Mesothelial cell of epicardium (in vitro differentiated cells): Measurements from ENCODE around the gene HSD17B1. TPM values are rescaled to one million over a fixed set of nuclear protein-coding genes. Genes with fewer than 3 reads are reported as not detected.

Experiments used
- DNase-seq, 2 experiments: peaks; one replicate each; pipeline ENCODE4 v3.0.0; 2021; ENCODE audit warnings: low spot score in 2 of 2; ENCODE audit not compliant: unreplicated experiment in 2 of 2
- H3K27ac Mint-ChIP-seq: 2 replicates; pipeline ENCODE4 v1.8.0; 2021; ENCODE audit warnings: mixed read lengths
- H3K27me3 Mint-ChIP-seq: 2 replicates; pipeline ENCODE4 v1.8.0; 2021; ENCODE audit warnings: low read depth, mixed read lengths
- H3K36me3 Mint-ChIP-seq: 2 replicates; pipeline ENCODE4 v1.8.0; 2021; ENCODE audit warnings: mixed read lengths
- H3K4me1 Mint-ChIP-seq: 2 replicates; pipeline ENCODE4 v1.8.0; 2021; ENCODE audit warnings: mixed read lengths
- H3K4me3 Mint-ChIP-seq: 2 replicates; pipeline ENCODE4 v1.8.0; 2021; ENCODE audit warnings: mild to moderate bottlenecking, moderate library complexity, mixed read lengths
- H3K9me3 Mint-ChIP-seq: 2 replicates; pipeline ENCODE4 v1.8.0; 2021; ENCODE audit warnings: mixed read lengths
- total RNA-seq: library from RNA; stranded (reverse); gene quantifications from 3 replicates; pipeline ENCODE4 v1.2.1, GENCODE V29; 2021
- TF ChIP-seq, protein P1 (sequence below): fragments of 200-600 bp; sonication (generic); IDR thresholded peaks from one replicate; pipeline ENCODE4 v1.5.0; 2021; ENCODE audit warnings: antibody characterized with exemption; ENCODE audit not compliant: unreplicated experiment

HSD17B1 gene
- total RNA-seq, 1 donor from 2014 or later: 3.0 TPM

DNA sequence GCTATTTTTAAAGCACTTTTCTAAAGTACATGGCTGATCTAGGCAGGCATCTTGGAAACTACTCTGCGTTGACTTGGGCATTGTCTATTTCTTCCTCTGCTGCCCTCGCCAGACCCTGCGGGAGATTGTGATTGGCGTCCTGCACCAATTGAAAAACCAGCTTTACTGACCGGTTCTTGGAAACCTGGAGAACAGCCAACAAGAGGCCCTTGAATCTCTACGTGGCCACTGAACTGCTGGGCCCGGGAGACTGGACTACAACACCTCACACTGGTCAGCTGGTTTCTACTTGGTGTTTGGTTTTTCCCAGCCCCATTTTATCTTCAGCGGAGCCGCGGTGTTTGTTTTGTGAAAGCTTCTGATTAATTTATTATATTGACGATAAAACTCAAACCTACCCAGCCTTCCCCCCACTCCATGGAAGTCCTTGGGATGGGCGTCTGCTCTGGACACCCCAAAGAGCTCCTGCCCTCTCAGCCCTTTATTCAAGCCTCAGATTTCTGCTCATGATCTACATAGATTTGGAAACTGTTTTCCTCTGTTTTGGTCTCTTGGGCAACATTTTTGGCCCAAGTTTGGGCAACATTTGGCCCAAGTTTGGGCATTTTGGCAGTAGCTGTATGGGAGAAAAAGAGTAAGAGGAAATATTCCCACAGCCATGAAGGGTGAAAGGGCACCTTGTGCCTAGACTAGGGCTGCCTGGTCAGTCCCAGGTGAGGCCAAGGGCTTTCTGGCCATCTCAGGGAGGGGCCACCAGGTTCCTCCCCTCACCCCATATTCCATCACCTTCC, 18.9 kb downstream of the HSD17B1 start:
- H3K4me3 Mint-ChIP-seq: no peak overlapping the region
- no peak for DNase-seq
- TF ChIP-seq, protein P1, sequence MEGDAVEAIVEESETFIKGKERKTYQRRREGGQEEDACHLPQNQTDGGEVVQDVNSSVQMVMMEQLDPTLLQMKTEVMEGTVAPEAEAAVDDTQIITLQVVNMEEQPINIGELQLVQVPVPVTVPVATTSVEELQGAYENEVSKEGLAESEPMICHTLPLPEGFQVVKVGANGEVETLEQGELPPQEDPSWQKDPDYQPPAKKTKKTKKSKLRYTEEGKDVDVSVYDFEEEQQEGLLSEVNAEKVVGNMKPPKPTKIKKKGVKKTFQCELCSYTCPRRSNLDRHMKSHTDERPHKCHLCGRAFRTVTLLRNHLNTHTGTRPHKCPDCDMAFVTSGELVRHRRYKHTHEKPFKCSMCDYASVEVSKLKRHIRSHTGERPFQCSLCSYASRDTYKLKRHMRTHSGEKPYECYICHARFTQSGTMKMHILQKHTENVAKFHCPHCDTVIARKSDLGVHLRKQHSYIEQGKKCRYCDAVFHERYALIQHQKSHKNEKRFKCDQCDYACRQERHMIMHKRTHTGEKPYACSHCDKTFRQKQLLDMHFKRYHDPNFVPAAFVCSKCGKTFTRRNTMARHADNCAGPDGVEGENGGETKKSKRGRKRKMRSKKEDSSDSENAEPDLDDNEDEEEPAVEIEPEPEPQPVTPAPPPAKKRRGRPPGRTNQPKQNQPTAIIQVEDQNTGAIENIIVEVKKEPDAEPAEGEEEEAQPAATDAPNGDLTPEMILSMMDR: no peak
- no peaks in the 10 kb centered on the region for H3K9me3 Mint-ChIP-seq
- H3K27ac Mint-ChIP-seq: no peak overlapping the region
- H3K4me1 Mint-ChIP-seq: peaks cover 14% of the 10 kb centered on the region
- peaks cover 22% of the 10 kb centered on the region for H3K36me3 Mint-ChIP-seq
- H3K27me3 Mint-ChIP-seq: no peaks in the 10 kb centered on the region

DNA sequence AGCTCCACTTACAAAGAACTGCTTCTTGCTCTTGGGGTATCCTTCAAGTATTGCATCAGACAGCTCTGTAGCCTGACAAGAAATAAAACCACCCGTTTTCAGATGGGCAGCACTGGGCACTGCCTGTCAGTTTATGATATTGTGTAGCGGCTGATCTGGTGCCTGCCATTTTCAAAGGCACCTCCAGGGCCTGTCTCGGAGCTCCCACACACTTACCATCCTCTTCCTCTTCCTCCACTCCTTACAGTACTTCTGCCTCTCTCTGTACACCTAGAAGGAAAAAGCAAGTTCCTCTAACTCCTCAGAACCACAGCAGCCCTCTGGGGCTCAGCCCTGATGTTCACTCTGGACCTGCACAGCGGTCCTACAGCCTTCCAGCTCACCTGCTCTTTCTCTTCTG, 20.4 kb downstream of the HSD17B1 start:
- TF ChIP-seq, protein P1: no peak
- no peak overlapping the region for H3K4me3 Mint-ChIP-seq
- H3K27ac Mint-ChIP-seq: no peak overlapping the region
- DNase-seq: no peak
- H3K36me3 Mint-ChIP-seq: peaks cover 22% of the 10 kb centered on the region
- H3K4me1 Mint-ChIP-seq: peaks cover 17% of the 10 kb centered on the region
- H3K27me3 Mint-ChIP-seq: no peaks in the 10 kb centered on the region
- H3K9me3 Mint-ChIP-seq: no peaks in the 10 kb centered on the region

DNA sequence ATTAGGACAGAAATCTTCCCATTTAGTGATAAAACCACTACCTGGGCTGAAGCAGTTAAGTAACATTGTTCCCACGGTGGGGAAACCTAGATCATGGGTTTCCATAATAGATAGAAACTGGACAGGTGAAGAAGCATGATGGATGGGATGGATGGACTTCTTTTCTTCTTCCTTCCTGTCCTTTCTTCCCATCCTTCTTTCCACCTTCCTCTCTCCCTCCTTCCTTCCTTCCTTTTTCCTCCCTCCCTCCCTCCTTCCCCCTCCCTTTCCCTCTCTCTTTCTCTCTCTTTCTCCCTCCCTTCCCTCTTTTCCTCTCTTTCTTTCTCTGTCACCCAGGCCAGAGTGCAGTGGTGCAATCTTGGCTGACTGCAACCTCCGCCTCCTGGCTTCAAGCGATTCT, 21.7 kb downstream of the HSD17B1 start:
- H3K27ac Mint-ChIP-seq: no peak overlapping the region
- TF ChIP-seq, protein P1: no peak

DNA sequence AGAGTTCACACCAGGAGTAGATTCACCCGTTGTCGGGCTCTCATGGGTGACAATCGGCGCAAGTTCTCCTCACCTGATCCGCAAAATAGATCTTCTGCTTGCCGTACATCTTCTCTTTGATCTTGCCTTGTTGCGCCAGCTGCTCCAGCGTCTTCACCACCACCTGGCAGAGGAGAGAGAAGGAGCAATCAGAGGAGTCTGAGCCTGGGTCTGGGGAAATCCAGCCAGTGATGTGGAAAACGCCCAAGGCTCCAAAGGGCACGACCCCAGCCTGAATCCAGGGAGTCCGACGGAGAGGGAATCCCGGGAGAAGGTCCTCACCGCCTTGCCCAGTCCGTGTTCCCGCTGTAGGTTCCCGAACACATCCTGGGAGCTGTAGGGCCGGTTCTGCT, 24.4 kb downstream of the HSD17B1 start:
- peaks cover 26% of the 10 kb centered on the region for H3K4me1 Mint-ChIP-seq
- peaks cover 13% of the 10 kb centered on the region for H3K36me3 Mint-ChIP-seq
- H3K27ac Mint-ChIP-seq: peak overlapping the region; percentile 99
- H3K27me3 Mint-ChIP-seq: no peaks in the 10 kb centered on the region
- TF ChIP-seq, protein P1: no peak
- no peak for DNase-seq
- no peaks in the 10 kb centered on the region for H3K9me3 Mint-ChIP-seq
- H3K4me3 Mint-ChIP-seq: peak overlapping the region; percentile 98

More for the DNA sequence above, 21.7 kb downstream of the HSD17B1 start:
- H3K4me1 Mint-ChIP-seq: peaks cover 23% of the 10 kb centered on the region
- peaks cover 20% of the 10 kb centered on the region for H3K36me3 Mint-ChIP-seq
- H3K4me3 Mint-ChIP-seq: no peak overlapping the region
- no peak for DNase-seq
- no peaks in the 10 kb centered on the region for H3K27me3 Mint-ChIP-seq
- H3K9me3 Mint-ChIP-seq: no peaks in the 10 kb centered on the region

DNA sequence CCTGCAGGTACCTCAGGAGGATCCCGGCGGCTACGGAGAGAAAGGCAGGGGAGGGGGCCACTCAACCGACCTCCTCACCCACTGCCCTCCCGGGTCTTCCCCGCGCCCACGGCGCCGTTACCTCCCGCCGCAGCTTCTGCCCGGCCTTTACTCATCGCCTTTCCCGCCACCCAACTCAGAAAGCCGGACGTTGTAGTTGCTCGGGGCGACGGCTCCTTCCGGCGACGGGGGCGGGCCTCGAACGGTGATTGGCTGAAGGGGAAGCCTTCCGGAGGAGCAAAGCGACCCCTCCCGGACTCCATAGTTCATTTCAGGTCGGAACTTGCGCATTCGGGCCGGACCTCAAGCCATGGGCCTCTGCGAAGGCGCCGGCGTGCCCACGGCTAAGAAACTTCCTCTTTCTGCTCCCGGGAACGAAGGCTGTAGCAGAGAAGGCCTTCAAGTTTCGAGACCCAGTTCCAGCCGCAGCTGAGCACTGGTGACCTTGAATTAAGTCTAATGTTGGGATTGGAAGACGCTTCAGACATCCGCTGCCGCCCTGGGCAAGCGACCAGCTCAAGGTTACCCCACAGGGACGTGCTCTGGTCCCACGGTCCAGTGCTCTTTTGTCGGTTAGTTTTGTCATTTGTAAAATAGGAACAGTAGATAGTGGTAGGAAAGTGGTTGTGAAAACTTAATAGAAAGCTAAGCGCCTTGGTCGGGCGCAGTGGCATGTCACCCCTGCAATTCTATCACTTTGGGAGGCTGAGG, 25.0 kb downstream of the HSD17B1 start, which contains the start of gene PSMC3IP:
Gene PSMC3IP, minus strand, starts transcription at position 198 of the 750 bp plus-strand sequence. Its CDS starts 43 bp downstream, at position 155.
- peak; percentile 83 to 90 for DNase-seq
- H3K36me3 Mint-ChIP-seq: peaks cover 12% of the 10 kb centered on the region
- H3K27ac Mint-ChIP-seq: peak within 1 kb of the TSS; percentile 99
- TF ChIP-seq, protein P1: no peak
- peaks cover 26% of the 10 kb centered on the region for H3K4me1 Mint-ChIP-seq
- H3K27me3 Mint-ChIP-seq: no peaks in the 10 kb centered on the region
- peak within 1 kb of the TSS; percentile 98 for H3K4me3 Mint-ChIP-seq
- H3K9me3 Mint-ChIP-seq: no peaks in the 10 kb centered on the region
